Effector CD8-positive, alpha-beta T cell (primary cell): Measurements from ENCODE around the gene TINAGL1.

Source experiments
- DNase-seq: peaks from one replicate; lab custom pipeline; 2025; lab: John Stamatoyannopoulos, UW

The TINAGL1 gene

DNA sequence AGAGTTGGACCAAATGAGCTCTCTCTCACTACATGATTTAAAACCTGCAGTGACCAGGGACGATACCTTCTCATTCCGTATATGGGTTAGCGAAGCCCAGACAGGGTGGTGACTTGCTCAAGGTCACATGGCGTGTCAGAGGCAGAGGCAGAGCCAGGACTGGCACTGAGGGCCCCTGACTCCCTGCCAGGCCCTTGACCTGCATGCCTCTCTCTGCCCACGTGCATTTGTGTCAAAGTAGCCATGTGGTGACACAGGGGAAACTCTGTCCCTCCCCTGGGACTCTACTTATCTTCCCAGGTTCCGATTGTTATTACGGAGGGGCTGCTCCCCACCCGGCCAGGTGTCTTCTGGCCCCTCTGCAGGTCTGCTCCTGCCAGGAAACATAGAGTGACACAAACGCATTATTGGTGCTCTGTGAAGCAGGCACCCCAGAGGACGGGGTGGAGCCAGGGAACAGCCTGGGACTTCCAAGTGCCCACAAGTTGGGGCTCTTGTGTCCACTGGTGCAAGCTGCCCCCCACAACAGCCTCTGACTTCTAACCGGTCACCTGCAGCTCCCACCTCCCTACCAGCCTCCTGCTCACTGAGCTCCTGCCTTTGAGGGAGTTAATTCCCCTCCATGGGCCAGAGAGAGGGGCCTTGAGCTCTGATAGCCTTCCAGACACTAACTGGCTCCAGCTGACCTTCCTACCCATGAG, 7.3 kb upstream of the TINAGL1 start:
- DNase-seq, result no peak

DNA sequence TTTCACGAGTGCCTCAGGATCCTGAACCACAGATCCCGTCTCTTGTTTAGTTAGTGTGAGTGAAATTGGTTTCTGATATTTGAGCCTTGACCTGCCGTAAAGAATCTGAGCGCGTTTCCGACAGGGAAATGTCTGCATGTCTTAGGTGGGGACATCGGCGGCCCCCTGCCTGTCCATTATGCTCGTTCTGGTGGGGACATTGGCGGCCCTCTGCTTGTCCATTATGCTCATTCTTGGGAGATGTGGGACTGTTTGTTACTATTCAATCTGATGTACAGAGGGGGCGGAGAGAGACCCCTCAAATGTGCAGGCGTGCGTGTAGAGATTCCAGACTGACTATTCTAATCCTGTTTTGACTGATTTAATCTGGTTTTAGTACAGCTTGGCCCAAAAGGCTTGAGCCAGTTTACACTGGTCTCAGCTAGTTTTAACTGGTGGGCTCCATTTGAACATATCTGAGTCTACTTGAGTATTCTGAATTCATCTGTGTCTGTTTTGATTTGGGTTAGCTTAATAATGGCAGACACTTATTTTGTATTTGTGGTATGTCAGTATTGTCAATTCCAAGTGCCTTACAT, 6.6 kb upstream of the TINAGL1 start:
- no peak for DNase-seq

DNA sequence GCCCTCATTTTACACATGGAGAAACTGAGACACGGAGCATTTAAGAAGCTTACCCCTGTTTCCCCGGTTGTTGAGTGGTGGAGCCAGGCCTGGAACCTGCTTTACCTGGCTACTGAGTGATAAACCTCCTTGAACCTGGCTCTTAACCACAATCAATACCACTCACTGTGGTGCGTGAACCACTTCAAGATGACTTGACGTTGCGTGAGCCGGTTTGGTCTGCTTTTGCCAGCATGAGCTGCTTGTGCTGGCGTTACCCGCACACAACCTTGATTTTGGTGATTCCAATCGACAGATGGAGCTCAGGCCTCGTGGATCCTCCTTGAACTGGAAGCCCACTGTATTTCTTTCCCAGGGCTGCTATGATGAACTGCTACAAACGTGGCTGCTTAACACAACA, 6.1 kb upstream of the TINAGL1 start:
- no peak for DNase-seq

DNA sequence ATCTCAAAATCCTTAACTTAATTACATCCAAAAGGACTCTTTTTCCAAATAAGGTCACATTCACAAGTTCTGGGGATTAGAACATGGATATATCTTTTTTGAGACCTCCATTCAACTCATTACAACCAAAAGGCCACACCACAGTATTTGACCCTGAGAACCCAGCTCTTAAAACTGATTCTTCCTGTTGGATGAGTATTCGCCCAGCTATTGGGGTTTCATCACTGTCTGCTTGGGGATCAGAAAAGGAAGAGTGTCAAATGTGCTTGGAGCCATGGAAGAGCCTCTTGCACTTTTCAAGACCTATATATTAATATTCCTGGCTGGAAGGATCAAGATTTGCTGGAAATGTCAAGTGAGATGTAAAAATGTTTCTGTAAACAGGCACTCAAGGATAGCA, 5.4 kb upstream of the TINAGL1 start:
- no peak for DNase-seq

GRCh38 chr1:31571340-31572295, 4.7 kb upstream of the TINAGL1 start:
- no peak for DNase-seq

DNA sequence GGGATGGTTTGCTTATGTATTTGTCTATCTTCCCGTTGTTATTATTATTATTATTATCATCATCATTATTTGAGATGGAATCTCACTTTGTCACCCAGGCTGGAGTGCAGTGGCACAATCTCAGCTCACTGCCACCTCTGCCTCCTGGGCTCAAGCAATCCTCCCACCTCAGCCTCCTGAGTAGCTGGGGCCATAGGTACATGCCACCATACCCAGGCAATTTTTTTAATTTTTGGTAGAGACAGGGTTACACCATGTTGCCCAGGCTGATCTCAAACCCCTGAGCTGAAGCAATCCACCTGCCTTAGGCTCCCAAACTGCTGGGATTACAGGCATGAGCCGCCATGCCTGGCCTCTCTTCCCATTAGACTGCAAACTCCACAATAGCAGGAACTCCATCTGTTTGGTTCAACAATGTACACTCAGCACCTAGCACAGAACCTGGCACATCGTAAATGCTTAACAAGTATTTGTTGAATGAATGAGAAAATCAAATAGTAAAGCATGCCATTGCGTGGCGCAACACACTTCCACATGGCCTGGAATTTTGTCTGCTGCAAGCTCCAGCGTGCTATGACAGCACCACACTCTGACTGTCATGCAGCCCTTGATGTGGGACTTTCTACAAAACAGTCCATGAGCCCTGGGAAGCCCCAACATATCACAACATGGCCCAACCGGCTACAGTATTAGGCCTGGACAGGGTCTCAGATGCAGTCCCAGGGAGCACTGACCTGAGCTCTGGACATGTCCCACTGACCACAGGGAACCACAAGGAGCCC, 3.8 kb upstream of the TINAGL1 start:
- no peak for DNase-seq

GRCh38 chr1:31573261-31573660, 3.1 kb upstream of the TINAGL1 start:
- DNase-seq, result no peak

DNA sequence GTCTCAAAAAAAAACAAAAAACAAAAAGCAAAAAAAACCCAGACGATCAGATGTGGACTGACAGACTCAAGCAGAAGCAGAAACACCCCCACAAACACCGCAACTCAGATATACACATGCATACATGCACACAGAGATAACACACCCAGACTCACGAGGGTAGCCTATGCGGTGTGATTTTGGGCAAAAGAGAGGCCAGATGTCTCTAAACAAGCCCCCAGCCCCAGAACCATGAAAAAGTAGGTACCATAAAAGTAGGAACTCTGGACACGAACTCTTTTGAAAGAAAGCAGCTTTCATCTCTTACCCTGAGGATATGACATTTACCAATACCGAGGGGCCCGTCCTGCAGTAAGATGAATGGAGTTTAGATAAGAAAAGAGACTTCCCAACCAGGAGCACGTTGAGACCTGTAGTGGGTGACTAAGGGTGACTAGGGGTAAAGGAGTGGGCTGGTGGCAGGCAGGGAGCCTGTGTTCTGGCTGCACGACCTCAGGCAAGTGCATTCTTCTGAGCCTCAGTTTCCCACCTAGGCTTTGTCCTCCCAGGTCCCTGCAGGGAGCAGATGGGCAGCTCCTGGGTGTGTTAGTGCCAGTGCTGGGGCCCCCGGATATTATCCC, 1.5 kb upstream of the TINAGL1 start:
- DNase-seq, result no peak

GRCh38 chr1:31575369-31576140, 760 bp upstream of the TINAGL1 start:
- no peak for DNase-seq

DNA sequence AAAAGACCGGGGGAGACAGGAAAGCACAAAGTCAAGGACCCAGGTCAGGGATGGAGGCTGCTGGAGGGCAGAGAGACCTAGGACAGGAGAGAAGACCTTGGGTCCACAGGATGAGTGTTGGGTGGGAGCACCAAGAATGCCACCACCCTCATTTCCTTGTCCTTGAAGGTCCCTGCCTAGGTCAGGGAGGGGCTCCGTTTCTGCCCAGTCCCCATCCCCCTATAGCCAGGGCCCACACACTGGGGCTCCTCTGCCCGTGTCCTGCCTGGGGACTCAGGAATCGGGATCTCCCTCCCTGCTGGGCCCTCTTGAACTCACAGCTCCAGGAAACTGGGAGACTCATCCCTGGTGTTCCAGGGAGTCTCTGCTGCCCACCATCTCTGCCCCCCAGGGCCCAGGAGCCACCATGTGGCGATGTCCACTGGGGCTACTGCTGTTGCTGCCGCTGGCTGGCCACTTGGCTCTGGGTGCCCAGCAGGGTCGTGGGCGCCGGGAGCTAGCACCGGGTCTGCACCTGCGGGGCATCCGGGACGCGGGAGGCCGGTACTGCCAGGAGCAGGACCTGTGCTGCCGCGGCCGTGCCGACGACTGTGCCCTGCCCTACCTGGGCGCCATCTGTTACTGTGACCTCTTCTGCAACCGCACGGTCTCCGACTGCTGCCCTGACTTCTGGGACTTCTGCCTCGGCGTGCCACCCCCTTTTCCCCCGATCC, 584 bp downstream of the TINAGL1 start:
- DNase-seq, result no peak

DNA sequence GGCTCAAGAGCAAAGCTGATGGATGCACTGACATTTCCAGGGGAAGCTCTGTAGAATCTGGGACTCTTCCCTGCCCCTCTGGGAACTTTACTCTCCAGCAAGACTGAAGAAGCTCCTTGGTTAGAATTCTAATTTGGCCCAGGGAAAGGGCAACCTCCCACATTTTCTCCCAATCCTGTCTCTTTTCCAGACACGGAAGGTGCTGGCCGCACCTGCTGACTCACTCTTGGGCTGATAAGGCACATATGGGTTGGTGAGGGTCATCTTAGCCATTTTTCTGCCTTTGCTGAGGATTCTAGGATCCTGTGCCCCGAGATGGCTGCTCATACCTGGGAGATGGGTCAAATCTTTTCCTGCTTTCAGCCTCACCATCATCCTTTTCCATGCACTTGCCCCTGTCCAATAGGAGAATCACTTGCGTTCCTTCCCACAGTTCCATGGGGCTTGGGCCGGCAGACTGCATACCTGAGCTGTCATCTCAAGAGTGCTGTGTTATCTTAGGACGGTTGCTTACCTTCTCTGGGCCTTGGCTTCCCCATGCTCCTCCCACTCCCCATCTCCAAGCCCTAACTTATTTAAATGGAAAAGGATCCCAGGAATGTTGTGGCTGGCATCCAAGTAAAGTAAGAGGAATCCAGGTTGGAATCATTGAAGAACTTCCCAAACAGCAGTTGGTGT, 1.3 kb downstream of the TINAGL1 start:
- no peak for DNase-seq

GRCh38 chr1:31579374-31579773, 3.1 kb downstream of the TINAGL1 start:
- no peak for DNase-seq

- no peak for DNase-seq
Measured at GRCh38 chr1:31580513-31580870, 4.2 kb downstream of the TINAGL1 start.

- no peak for DNase-seq
Measured at GRCh38 chr1:31580891-31581603, 4.7 kb downstream of the TINAGL1 start.

DNA sequence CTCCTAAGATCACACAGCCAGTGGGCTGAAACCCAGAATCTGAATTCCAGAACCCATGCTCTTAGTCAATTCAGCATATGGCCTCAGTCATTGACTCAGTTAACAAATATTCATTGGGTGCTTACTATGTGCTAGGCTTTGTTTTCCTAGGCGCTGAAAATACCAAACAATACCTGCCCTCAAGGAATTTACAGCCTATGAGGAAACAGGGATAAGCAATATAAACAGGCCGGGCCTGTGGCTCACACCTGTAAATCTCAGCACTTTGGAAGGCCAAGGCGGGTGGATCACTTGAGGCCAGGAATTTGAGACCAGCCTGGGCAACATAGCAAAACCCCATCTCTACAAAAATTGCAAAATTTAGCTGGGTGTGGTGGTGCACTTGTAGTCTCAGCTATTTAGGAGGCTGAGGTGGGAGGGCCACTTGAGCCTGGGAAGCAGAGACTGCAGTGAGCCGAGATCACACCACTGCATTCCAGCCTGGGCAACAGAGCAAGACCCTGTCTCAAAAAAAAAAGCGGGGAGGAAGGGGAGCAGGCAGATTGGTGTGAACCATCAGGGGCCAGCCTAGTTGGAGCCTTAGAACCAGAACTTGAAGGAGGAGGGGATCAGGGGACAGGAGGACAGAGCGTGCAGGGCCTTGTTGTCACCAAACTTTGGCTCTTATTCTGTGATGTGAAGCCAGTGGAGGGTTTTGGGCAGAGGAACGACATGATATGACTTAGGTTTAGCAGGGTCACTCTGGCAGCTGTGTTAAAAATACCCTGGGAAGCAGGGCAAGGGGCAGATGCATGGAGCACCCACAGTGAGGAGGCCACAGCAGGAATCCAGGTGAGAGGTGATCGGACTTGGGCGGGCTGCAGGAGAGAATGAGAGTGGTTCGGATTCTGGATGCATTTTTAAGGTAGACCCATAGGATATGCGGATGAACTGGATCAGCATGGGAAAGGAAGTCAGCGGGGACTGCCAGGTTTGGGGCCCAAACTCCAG, 5.8 kb downstream of the TINAGL1 start:
- no peak for DNase-seq

GRCh38 chr1:31583082-31583994, 7.0 kb downstream of the TINAGL1 start:
- no peak for DNase-seq
